ENCODE measurements around the gene MED12L. TPM values are rescaled to one million over a fixed set of nuclear protein-coding genes. Genes with fewer than 3 reads are reported as not detected.

Gene MED12L
- total and polyA plus RNA-seq, 9 of the 15 experiments (the other 6 are each of a cell fraction or from before 2014, with no cell fraction given): not detected

GRCh38 chr3:151228666-151229040, 143.2 kb downstream of the MED12L start:
- DNase-seq (ENCODE audit: extremely low read depth in 1 of 4, low spot score in 3 of 4): no peak
- CTCF ChIA-PET (ENCODE audit: low intra/inter-chr PET ratio): interaction anchor here (1.0 to 2.2 kb wide), 3 partner anchors 51 to 610 kb away, joined by 3 to 23 read pairs (median 6); no protein-coding TSS in a partner anchor
- Histone ChIP-seq H3K36me3 (ENCODE audit: control insufficient read depth, insufficient read depth, low read length) (no peaks in the 10 kb centered on the region), H3K4me1 (replicated peaks in 1 of 2; ENCODE audit: control insufficient read depth in 2 of 2, insufficient read depth in 2 of 2, low read length in 2 of 2) (no peaks in the 10 kb centered on the region), H3K4me2 (ENCODE audit: insufficient read depth, low read length) (no peak overlapping the region), H3K9me1 (ENCODE audit: control insufficient read depth, insufficient read depth, low read length) (peaks cover 3% of the 10 kb centered on the region), H4K20me1 (replicated peaks; ENCODE audit: control insufficient read depth, insufficient read depth, low read length) (no peaks in the 10 kb centered on the region), H3K9me3 (replicated peaks; ENCODE audit: control insufficient read depth, insufficient read depth, low read depth, low read length) (no peaks in the 10 kb centered on the region), H3K27me3 (ENCODE audit: control insufficient read depth in 2 of 2, insufficient read depth in 2 of 2, low read length in 2 of 2) (peaks cover 5 to 14% of the 10 kb centered on the region in 2 experiments), H3K9ac (ENCODE audit: insufficient read depth in 1 of 2, low read depth in 2 of 2, low read length in 2 of 2) (no peak overlapping the region), H3K79me2 (ENCODE audit: control insufficient read depth, insufficient read depth, low read length) (no peaks in the 10 kb centered on the region), H3K4me3 (no peak overlapping the region), H2AFZ (ENCODE audit: low read depth, low read length) (no peak overlapping the region), H3K27ac (ENCODE audit: extremely low read depth, low read depth, low read length) (no peak overlapping the region)
- intact Hi-C loops (cut with micrococcal nuclease) (no loop called here), in situ Hi-C loops (cut with MboI) (loop anchor here (25.0 kb wide), 1 partner anchor 609 kb away; no protein-coding TSS in a partner anchor)
- no TSS peak for BruUV-seq (replicated peaks)
- no peak for TF ChIP-seq PRDM10 (IDR thresholded peaks at IDR 0.05; ENCODE audit: partially characterized antibody)
- no peak for TF ChIP-seq PURB (CRISPR knock-in tag; IDR thresholded peaks at IDR 0.05; ENCODE audit: low read depth)
- no peak for TF ChIP-seq ZNF830 (CRISPR knock-in tag; IDR thresholded peaks at IDR 0.05)
- no peak for TF ChIP-seq CHD2 (IDR thresholded peaks at IDR 0.05; ENCODE audit: low read depth, low read length)
- no peak for TF ChIP-seq ZBTB12 (CRISPR knock-in tag; IDR thresholded peaks at IDR 0.05)
- no peak for TF ChIP-seq C11orf30 (IDR thresholded peaks at IDR 0.05; ENCODE audit: low read depth)
- no peak for TF ChIP-seq E2F6 (IDR thresholded peaks at IDR 0.05; ENCODE audit: borderline replicate concordance in 1 of 2, extremely low read depth in 1 of 2, insufficient read depth in 1 of 2, insufficient read length in 1 of 2, low read depth in 1 of 2, low read length in 1 of 2, poor library complexity in 1 of 2, severe bottlenecking in 1 of 2)
- TF ChIP-seq U2AF2 (optimal IDR thresholded peaks at IDR 0.05; ENCODE audit: low read depth, low read length): no peak
- WGBS (ENCODE audit: insufficient coverage, low coverage, missing lambda C conversion rate): 0% methylated on average over 1 of the region's 1 CpG
- POLR2A ChIA-PET: no interaction called here
- FAIRE-seq: no peak
- no peak for ATAC-seq

All from K562 (cell line).